Kidney (tissue), 14 donors: ENCODE results near the gene KLHL29. TPM values are rescaled to one million over a fixed set of nuclear protein-coding genes. Genes with fewer than 3 reads are reported as not detected.

ENCODE experiments used
- DNase-seq, 5 donors: peaks; one replicate each; pipeline ENCODE4 v3.0.0-alpha.2; 2013 to 2020
- FAIRE-seq: peaks from 2 replicates; lab custom pipeline; 2012; peaks lifted over from hg19 to GRCh38; lab: Jason Lieb, UNC
- H3K27ac ChIP-seq, 2 donors: one replicate each; pipeline ENCODE4 v1.7.0; 2013; ENCODE audit warnings: low read depth in 2 of 2, low read length in 2 of 2, inconsistent platforms in 1 of 2
- H3K27me3 ChIP-seq: one replicate; pipeline ENCODE4 v1.7.1; 2013; ENCODE audit warnings: low read length, inconsistent platforms; ENCODE audit not compliant: control insufficient read depth, insufficient read depth
- H3K36me3 ChIP-seq, 3 donors: one replicate each; pipeline versions ENCODE4 v1.7.0 to v1.7.1; 2013; ENCODE audit warnings: low read length in 3 of 3, control low read depth in 1 of 3, inconsistent platforms in 1 of 3; ENCODE audit not compliant: insufficient read depth in 3 of 3, control insufficient read depth in 2 of 3
- H3K4me1 ChIP-seq, 3 donors: one replicate each; pipeline versions ENCODE4 v1.7.0 to v1.7.1; 2013; ENCODE audit warnings: low read length in 3 of 3, inconsistent platforms in 1 of 3, low read depth in 1 of 3; ENCODE audit not compliant: control insufficient read depth in 2 of 3, insufficient read depth in 2 of 3
- H3K4me3 ChIP-seq, 3 donors: one replicate each; pipeline versions ENCODE4 v1.7.0 to v1.8.1; 2013; ENCODE audit warnings: low read length in 3 of 3, control low read depth in 1 of 3, inconsistent platforms in 1 of 3
- H3K9ac ChIP-seq, 3 donors: one replicate each; pipeline versions ENCODE4 v1.7.0 to v1.7.1; 2013; ENCODE audit warnings: low read length in 3 of 3, control low read depth in 1 of 3, inconsistent platforms in 1 of 3
- H3K9me3 ChIP-seq, 3 donors: one replicate each; pipeline versions ENCODE4 v1.7.0 to v1.7.1; 2013; ENCODE audit warnings: low read length in 3 of 3, control low read depth in 1 of 3, inconsistent platforms in 1 of 3; ENCODE audit not compliant: control insufficient read depth in 2 of 3, insufficient read depth in 1 of 3
- intact Hi-C: fragments of 100-400 bp; cut with DNase I; formaldehyde crosslinking; loops from one replicate; pipeline ENCODE4 v1.11.1; 2022
- polyA plus RNA-seq: library from polyadenylated mRNA; stranded (reverse); fragments of 350-450 nt; fragmentation: Illumina TruSeq; extraction: RNeasy Lipid Tissue Mini Kit (QIAGEN cat#74804); gene quantifications from one replicate; pipeline ENCODE4 v1.2.3, GENCODE V29; 2014; ENCODE audit warnings: low read depth, low replicate concordance; ENCODE audit not compliant: insufficient read depth
- total RNA-seq: library from RNA; stranded (reverse); fragmentation: NEBNext Ultra II Directional; extraction: Animal tissue kit (Norgen Biotek cat#: 25700); gene quantifications from one replicate; pipeline ENCODE4 v1.2.1, GENCODE V29; 2021
- TF ChIP-seq, protein P1 (sequence below): IDR thresholded peaks from 3 replicates; pipeline ENCODE4 v1.5.1; 2012; ENCODE audit warnings: mild to moderate bottlenecking, moderate library complexity, borderline replicate concordance; ENCODE audit not compliant: insufficient read depth; ENCODE audit errors: extremely low read depth
- donor health status: control.
- donor health status: control.
- donor health status: control.
- donor health status: control.
- donor health status: control.
- donor health status: DM: yes; HTN: yes; CAD: no.
- donor health status: Normal renal cell carcinoma (clear cell type).

The KLHL29 gene
- total and polyA plus RNA-seq, 2 donors from 2014 or later: 1.5 to 10.5 TPM

DNA sequence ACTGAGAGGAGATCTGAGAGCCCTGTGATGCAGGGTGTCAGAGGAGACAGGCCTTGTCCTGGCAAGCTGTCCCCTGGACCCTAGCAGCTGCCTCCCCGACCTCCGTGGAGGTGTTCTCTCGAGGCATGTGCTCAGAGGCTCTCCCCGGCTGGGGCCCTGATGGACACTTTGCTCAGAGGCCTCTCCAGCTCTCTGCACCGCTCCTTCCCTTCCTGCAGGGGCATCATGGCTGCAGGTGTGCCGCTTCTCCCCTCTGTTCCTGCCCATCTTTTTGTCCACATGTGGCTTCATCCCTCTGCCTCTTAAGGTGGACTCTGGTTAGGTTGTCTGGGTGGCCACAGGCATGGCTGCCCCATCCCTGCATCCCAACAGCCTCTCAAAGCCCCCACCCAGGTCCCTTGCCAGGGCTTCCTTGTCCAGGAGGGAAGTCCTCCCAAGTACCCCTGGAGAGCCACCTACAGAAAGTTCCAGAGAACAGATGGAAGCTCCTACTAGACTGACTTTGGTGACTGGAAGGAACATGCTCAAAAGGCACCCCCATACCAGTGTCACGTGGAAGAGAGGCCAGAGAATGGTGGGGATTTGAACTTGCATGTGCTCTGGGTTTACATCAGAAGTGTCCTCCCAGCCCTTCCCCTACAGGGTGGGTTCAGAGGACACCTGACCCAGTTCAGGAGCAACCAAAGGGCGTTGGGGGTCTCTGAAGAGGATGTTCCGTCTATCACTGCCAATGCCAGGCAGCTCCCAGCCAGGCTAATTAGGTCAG is 120.4 kb downstream of the KLHL29 start:
- no peak for FAIRE-seq
- H3K4me1 ChIP-seq: peaks cover 0 to 4% (median 4%) of the 10 kb centered on the region in 3 donors

DNA sequence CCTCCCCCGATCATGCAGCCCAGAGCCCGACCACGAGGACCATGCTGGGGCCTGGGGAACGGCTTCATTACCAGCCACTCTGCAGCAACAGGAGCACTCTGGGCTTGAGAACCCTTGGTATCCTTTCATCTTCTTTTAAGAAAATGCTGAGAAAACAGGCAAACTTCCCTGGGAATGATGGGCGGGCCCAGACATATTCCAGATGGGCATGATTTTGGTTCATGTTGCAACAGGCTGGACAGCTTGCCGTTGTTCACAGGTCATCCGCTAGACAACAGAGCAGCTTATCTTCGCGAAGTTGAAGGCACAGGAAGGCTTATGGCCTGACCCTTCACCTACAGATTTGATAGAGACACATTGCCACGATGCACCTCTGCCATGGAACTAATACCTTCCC is 121.0 kb downstream of the KLHL29 start:
- no peak overlapping the region for H3K27ac ChIP-seq
- H3K4me1 ChIP-seq: peaks cover 0 to 4% (median 4%) of the 10 kb centered on the region in 3 donors
- H3K4me3 ChIP-seq: no peak overlapping the region
- TF ChIP-seq, protein P1, sequence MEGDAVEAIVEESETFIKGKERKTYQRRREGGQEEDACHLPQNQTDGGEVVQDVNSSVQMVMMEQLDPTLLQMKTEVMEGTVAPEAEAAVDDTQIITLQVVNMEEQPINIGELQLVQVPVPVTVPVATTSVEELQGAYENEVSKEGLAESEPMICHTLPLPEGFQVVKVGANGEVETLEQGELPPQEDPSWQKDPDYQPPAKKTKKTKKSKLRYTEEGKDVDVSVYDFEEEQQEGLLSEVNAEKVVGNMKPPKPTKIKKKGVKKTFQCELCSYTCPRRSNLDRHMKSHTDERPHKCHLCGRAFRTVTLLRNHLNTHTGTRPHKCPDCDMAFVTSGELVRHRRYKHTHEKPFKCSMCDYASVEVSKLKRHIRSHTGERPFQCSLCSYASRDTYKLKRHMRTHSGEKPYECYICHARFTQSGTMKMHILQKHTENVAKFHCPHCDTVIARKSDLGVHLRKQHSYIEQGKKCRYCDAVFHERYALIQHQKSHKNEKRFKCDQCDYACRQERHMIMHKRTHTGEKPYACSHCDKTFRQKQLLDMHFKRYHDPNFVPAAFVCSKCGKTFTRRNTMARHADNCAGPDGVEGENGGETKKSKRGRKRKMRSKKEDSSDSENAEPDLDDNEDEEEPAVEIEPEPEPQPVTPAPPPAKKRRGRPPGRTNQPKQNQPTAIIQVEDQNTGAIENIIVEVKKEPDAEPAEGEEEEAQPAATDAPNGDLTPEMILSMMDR: no peak
- DNase-seq (no peak), FAIRE-seq (no peak)
- no peaks in the 10 kb centered on the region for H3K27me3 ChIP-seq
- H3K36me3 ChIP-seq: no peaks in the 10 kb centered on the region
- intact Hi-C loops: no loop called here
- H3K9me3 ChIP-seq: no peaks in the 10 kb centered on the region
- H3K9ac ChIP-seq: no peak overlapping the region

More for the DNA sequence above, 120.4 kb downstream of the KLHL29 start:
- Histone ChIP-seq H3K9ac (no peak overlapping the region), H3K27ac (no peak overlapping the region), H3K27me3 (no peaks in the 10 kb centered on the region), H3K36me3 (no peaks in the 10 kb centered on the region), H3K4me3 (no peak overlapping the region), H3K9me3 (no peaks in the 10 kb centered on the region)
- TF ChIP-seq, protein P1: no peak
- intact Hi-C loops: no loop called here
- no peak for DNase-seq

DNA sequence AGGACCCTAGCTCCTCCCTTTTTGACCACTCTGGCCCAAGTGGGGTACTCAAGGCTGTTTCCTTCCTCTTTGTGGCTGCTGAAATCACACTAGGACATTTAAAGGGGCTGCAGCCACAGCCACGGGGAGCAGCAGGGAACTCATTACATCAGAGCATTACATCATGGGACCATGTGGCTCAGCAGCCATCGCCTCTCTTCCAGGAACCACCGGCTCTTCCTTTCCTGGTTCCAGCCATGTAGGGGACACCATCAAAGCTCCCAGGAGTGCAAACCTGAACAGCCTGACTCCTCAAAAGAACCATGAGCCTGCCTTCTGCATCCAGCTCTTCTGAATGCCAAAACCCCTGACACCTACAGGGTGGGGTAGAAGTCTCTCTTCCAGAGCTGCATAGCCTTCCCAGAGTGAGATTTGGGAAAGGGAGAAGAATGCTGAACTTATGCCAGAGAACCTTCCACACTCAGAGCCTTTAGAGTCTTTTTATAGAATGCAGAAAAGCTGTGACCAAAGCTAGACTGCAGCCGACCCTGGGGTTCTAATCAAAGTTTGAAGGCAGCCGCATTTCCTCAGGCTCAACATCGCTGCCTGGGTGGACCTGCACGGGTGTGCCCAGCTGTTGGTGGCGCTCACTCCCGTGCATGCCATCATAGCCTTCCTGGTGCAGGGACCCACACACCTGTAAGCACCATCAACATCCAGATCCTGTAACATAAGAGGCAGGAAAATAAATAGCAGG is 121.7 kb downstream of the KLHL29 start:
- FAIRE-seq: no peak
- intact Hi-C loops: no loop called here

More for the DNA sequence above, 121.7 kb downstream of the KLHL29 start:
- Histone ChIP-seq H3K4me3 (no peak overlapping the region), H3K27me3 (no peaks in the 10 kb centered on the region), H3K9ac (no peak overlapping the region), H3K36me3 (no peaks in the 10 kb centered on the region), H3K9me3 (no peaks in the 10 kb centered on the region), H3K4me1 (peaks cover 0 to 4% (median 4%) of the 10 kb centered on the region in 3 donors), H3K27ac (no peak overlapping the region)
- no peak for DNase-seq
- TF ChIP-seq, protein P1: no peak
